ENCODE results near the gene NME2. TPM values are rescaled to one million over a fixed set of nuclear protein-coding genes. Genes with fewer than 3 reads are reported as not detected.

NME2 gene
- total and polyA plus RNA-seq, 11 donors = 171 to 813 (median 289) TPM

- DNase-seq (no peak), ATAC-seq (no peak)
- no peaks in the 10 kb centered on the region for H3K27me3 ChIP-seq
- H3K36me3 ChIP-seq = peaks cover 0 to 41% (median 11%) of the 10 kb centered on the region in 9 donors
- no peak overlapping the region for H3K4me3 ChIP-seq
- intact Hi-C loops (cut with DNase I) = loop anchor here in 1 of 10 donors (10.0 kb wide), 1 partner anchor 301 kb away; no protein-coding TSS in a partner anchor
- peaks cover 0 to 23% (median 14%) of the 10 kb centered on the region in 12 donors for H3K4me1 ChIP-seq
- no peak for TF ChIP-seq POLR2A (IDR thresholded peaks at IDR 0.05)
- no peak for TF ChIP-seq CTCF (IDR thresholded peaks at IDR 0.05)
- WGBS, 4 donors = 94 to 98% (median 97%) methylated on average over 8 of the region's 8 CpGs
- H3K9me3 ChIP-seq = no peaks in the 10 kb centered on the region
- H3K27ac ChIP-seq = no peak overlapping the region
These were observed 10.8 kb upstream of the NME2 start for GRCh38 chr17:51155416-51155815.

GRCh38 chr17:51159604-51160003 is 6.6 kb upstream of the NME2 start:
- intact Hi-C loops (cut with DNase I) = loop anchor here in 3 of 10 donors (10.0 kb wide), 2 partner anchors 295 to 305 kb away; partner anchors contain the start of gene TOB1 (in 2 of the 3)
- WGBS, 4 donors = 93 to 98% (median 96%) methylated on average over 3 of the region's 3 CpGs
- DNase-seq (no peak), ATAC-seq (no peak)
- peaks cover 0 to 8% (median under 1%) of the 10 kb centered on the region in 12 donors for H3K4me1 ChIP-seq
- no peak overlapping the region for H3K4me3 ChIP-seq
- H3K27me3 ChIP-seq = no peaks in the 10 kb centered on the region
- TF ChIP-seq POLR2A (IDR thresholded peaks at IDR 0.05) (no peak), CTCF (IDR thresholded peaks at IDR 0.05) (no peak)
- H3K27ac ChIP-seq = no peak overlapping the region
- H3K36me3 ChIP-seq = peaks cover 0 to 71% (median 27%) of the 10 kb centered on the region in 9 donors
- no peaks in the 10 kb centered on the region for H3K9me3 ChIP-seq

GRCh38 chr17:51161541-51161940 is 4.7 kb upstream of the NME2 start:
- peaks cover 0 to 62% (median 26%) of the 10 kb centered on the region in 9 donors for H3K36me3 ChIP-seq
- peaks cover 0 to 8% (median 7%) of the 10 kb centered on the region in 12 donors for H3K4me1 ChIP-seq
- no peaks in the 10 kb centered on the region for H3K9me3 ChIP-seq
- H3K4me3 ChIP-seq = no peak overlapping the region
- DNase-seq (no peak), ATAC-seq (no peak)
- TF ChIP-seq POLR2A (IDR thresholded peaks at IDR 0.05) = no peak
- TF ChIP-seq CTCF (IDR thresholded peaks at IDR 0.05) = no peak
- no peak overlapping the region for H3K27ac ChIP-seq
- H3K27me3 ChIP-seq = no peaks in the 10 kb centered on the region
- WGBS, 4 donors = 54 to 89% (median 83%) methylated on average over 3 of the region's 3 CpGs
- intact Hi-C loops (cut with DNase I) = loop anchor here in 2 of 10 donors (10.0 kb wide), 1 partner anchor 297 kb away; the partner anchor contains the start of gene TOB1 (in 2 of the 2)

- H3K4me3 ChIP-seq = peak overlapping the region in 10 of 12 donors; percentile 81 to 95 (median 92)
- H3K27me3 ChIP-seq = no peaks in the 10 kb centered on the region
- peak overlapping the region in 10 of 12 donors; percentile 88 to 99 (median 95) for H3K27ac ChIP-seq
- WGBS, 4 donors = 59 to 71% (median 67%) methylated on average over 12 to 16 of the region's 16 CpGs
- ATAC-seq (peak in 2 of 4 donors; percentile 3 to 8), DNase-seq (peak in 2 of 5 donors; percentile 18 to 52)
- H3K36me3 ChIP-seq = peaks cover 0 to 60% (median 40%) of the 10 kb centered on the region in 9 donors
- no peaks in the 10 kb centered on the region for H3K9me3 ChIP-seq
- no peak for TF ChIP-seq CTCF (IDR thresholded peaks at IDR 0.05)
- TF ChIP-seq POLR2A (IDR thresholded peaks at IDR 0.05) = no peak
- intact Hi-C loops (cut with DNase I) = loop anchor here in 4 of 10 donors (5.0 to 10.0 kb wide), 2 partner anchors 163 to 300 kb away; partner anchors contain the start of gene TOB1 (in 2 of the 4)
- peaks cover 0 to 20% (median 14%) of the 10 kb centered on the region in 12 donors for H3K4me1 ChIP-seq
These were observed 1.1 kb upstream of the NME2 start for GRCh38 chr17:51164911-51165679.
